Hepatocyte (in vitro differentiated cells): ENCODE data around the gene ALPI.

ENCODE experiments used
- EZH2 ChIP-seq: fragments of 200-600 bp; sonication (generic); IDR thresholded peaks from 2 replicates; pipeline ENCODE4 v1.6.1; 2016; ENCODE audit warnings: antibody characterized with exemption, mild to moderate bottlenecking, borderline replicate concordance
- EZH2phosphoT487 ChIP-seq: fragments of 200-600 bp; sonication (generic); IDR thresholded peaks from one replicate; pipeline ENCODE4 v1.6.1; 2018; ENCODE audit warnings: antibody characterized with exemption, mild to moderate bottlenecking, low read depth, moderate library complexity; ENCODE audit not compliant: unreplicated experiment, severe bottlenecking
- TF ChIP-seq, protein P1 (sequence below): fragments of 200-600 bp; sonication (generic); IDR thresholded peaks from 2 replicates; pipeline ENCODE4 v1.5.1; 2016; ENCODE audit warnings: antibody characterized with exemption, mild to moderate bottlenecking; ENCODE audit not compliant: poor library complexity

GRCh38 chr2:232411901-232412629, 43.9 kb upstream of the ALPI start:
- TF ChIP-seq, protein P1, sequence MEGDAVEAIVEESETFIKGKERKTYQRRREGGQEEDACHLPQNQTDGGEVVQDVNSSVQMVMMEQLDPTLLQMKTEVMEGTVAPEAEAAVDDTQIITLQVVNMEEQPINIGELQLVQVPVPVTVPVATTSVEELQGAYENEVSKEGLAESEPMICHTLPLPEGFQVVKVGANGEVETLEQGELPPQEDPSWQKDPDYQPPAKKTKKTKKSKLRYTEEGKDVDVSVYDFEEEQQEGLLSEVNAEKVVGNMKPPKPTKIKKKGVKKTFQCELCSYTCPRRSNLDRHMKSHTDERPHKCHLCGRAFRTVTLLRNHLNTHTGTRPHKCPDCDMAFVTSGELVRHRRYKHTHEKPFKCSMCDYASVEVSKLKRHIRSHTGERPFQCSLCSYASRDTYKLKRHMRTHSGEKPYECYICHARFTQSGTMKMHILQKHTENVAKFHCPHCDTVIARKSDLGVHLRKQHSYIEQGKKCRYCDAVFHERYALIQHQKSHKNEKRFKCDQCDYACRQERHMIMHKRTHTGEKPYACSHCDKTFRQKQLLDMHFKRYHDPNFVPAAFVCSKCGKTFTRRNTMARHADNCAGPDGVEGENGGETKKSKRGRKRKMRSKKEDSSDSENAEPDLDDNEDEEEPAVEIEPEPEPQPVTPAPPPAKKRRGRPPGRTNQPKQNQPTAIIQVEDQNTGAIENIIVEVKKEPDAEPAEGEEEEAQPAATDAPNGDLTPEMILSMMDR, result no peak
- no peak for TF ChIP-seq EZH2
- TF ChIP-seq EZH2phosphoT487, result no peak
